ENCODE results near the gene RFX2.

Gene RFX2

DNA sequence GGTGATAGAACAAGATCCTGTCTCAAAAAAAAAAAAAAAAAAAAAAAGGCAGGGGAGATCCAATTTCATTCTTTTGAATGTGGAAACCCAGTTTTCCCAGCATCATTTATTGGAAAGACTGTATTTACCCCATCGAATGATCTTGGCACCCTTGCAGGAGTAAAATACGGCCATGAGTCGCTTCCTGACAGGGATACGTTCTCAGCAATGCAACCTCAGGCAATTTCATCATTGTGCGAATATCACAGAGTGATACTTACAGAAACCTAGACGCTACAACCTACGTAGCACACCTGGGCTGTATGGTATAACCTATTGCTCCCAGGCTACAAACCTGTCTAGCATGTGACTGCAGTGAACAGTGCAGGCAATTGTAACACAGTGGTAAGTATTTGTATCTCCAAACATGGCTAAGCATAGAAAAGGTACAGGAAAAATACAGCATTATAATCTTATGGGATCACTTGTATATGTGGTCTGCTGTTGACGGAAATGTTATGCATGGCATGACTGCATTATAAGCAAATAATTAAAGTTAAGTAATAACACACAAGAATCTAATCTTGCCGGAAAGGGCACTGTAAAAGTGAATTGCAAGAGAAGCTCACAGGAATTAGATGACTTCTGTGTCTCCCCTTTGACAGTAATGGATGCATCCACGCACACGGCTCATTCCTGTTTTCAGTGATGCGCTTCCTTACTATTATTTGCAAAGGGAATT is 24.1 kb downstream of the RFX2 start:
- H3K36me3 ChIP-seq (replicated peaks in 1 of 2; ENCODE audit: control insufficient read depth in 2 of 2, insufficient read depth in 2 of 2, low read length in 2 of 2) = no peaks in the 10 kb centered on the region
- H3K9ac ChIP-seq (ENCODE audit: low read depth, low read length, poor library complexity) = no peak overlapping the region
- DNase-seq (ENCODE audit: low spot score) = no peak
- H3K23ac ChIP-seq (ENCODE audit: low read depth, low read length, poor library complexity) = no peak overlapping the region
- H3K4me3 ChIP-seq (ENCODE audit: low read length in 2 of 2) = no peak overlapping the region
- no peak overlapping the region for H2BK12ac ChIP-seq (ENCODE audit: low read length)
- H3K14ac ChIP-seq (ENCODE audit: low read length) = no peak overlapping the region
- no peak overlapping the region for H2BK15ac ChIP-seq (ENCODE audit: low read length)
- H3K27ac ChIP-seq (replicated peaks; ENCODE audit: low read length) = no peak overlapping the region
- H3K4ac ChIP-seq (ENCODE audit: low read length) = no peak overlapping the region
- no peaks in the 10 kb centered on the region for H3K9me3 ChIP-seq (replicated peaks in 1 of 2; ENCODE audit: control insufficient read depth in 2 of 2, insufficient read depth in 1 of 2, low read depth in 1 of 2, low read length in 2 of 2)
- no peak overlapping the region for H2BK120ac ChIP-seq (ENCODE audit: low read depth, low read length)
- no peak overlapping the region for H3K4me2 ChIP-seq (ENCODE audit: insufficient read depth, low read length, poor library complexity, severe bottlenecking)
- H3K18ac ChIP-seq (ENCODE audit: low read length) = no peak overlapping the region
- no peak overlapping the region for H2BK5ac ChIP-seq (ENCODE audit: low read length)
- no peaks in the 10 kb centered on the region for H3K79me1 ChIP-seq (ENCODE audit: low read depth, low read length)
- H2AFZ ChIP-seq (ENCODE audit: low read length) = no peak overlapping the region
- H3K27me3 ChIP-seq (ENCODE audit: control insufficient read depth in 3 of 3, insufficient read depth in 3 of 3, low read depth in 1 of 3, low read length in 3 of 3) = no peaks in the 10 kb centered on the region
- H3K4me1 ChIP-seq (ENCODE audit: control insufficient read depth in 2 of 2, insufficient read depth in 1 of 2, low read depth in 1 of 2, low read length in 2 of 2) = peaks cover 12 to 25% of the 10 kb centered on the region in 2 donors
- WGBS, 2 donors (ENCODE audit: extremely low coverage in 2 of 2, insufficient read length in 2 of 2, insufficient replicate concordance in 1 of 2) = no CpG with 5 or more reads among the region's 12 CpGs
- H4K91ac ChIP-seq (ENCODE audit: low read depth, low read length, poor library complexity) = no peak overlapping the region
- no peak overlapping the region for H2AK5ac ChIP-seq (ENCODE audit: low read depth, low read length)
- H4K8ac ChIP-seq (ENCODE audit: low read depth, low read length) = no peak overlapping the region

GRCh38 chr19:6084821-6085220 is 25.5 kb downstream of the RFX2 start:
- H4K8ac ChIP-seq (ENCODE audit: low read depth, low read length) = no peak overlapping the region
- H3K79me1 ChIP-seq (ENCODE audit: low read depth, low read length) = no peaks in the 10 kb centered on the region
- H3K4me2 ChIP-seq (ENCODE audit: insufficient read depth, low read length, poor library complexity, severe bottlenecking) = no peak overlapping the region
- no peak overlapping the region for H2BK120ac ChIP-seq (ENCODE audit: low read depth, low read length)
- no peak overlapping the region for H2AFZ ChIP-seq (ENCODE audit: low read length)
- no peak overlapping the region for H3K4me3 ChIP-seq (ENCODE audit: low read length in 2 of 2)
- H3K4ac ChIP-seq (ENCODE audit: low read length) = no peak overlapping the region
- H3K27me3 ChIP-seq (ENCODE audit: control insufficient read depth in 3 of 3, insufficient read depth in 3 of 3, low read depth in 1 of 3, low read length in 3 of 3) = no peaks in the 10 kb centered on the region
- no peak overlapping the region for H3K27ac ChIP-seq (replicated peaks; ENCODE audit: low read length)
- no CpG with 5 or more reads among the region's 2 CpGs for WGBS, 2 donors (ENCODE audit: extremely low coverage in 2 of 2, insufficient read length in 2 of 2, insufficient replicate concordance in 1 of 2)
- no peak overlapping the region for H3K9ac ChIP-seq (ENCODE audit: low read depth, low read length, poor library complexity)
- no peak overlapping the region for H3K14ac ChIP-seq (ENCODE audit: low read length)
- no peak overlapping the region for H2BK15ac ChIP-seq (ENCODE audit: low read length)
- no peaks in the 10 kb centered on the region for H3K9me3 ChIP-seq (replicated peaks in 1 of 2; ENCODE audit: control insufficient read depth in 2 of 2, insufficient read depth in 1 of 2, low read depth in 1 of 2, low read length in 2 of 2)
- H2BK12ac ChIP-seq (ENCODE audit: low read length) = no peak overlapping the region
- no peak overlapping the region for H2BK5ac ChIP-seq (ENCODE audit: low read length)
- H3K4me1 ChIP-seq (ENCODE audit: control insufficient read depth in 2 of 2, insufficient read depth in 1 of 2, low read depth in 1 of 2, low read length in 2 of 2) = peaks cover 12 to 25% of the 10 kb centered on the region in 2 donors
- DNase-seq (ENCODE audit: low spot score) = no peak
- no peaks in the 10 kb centered on the region for H3K36me3 ChIP-seq (replicated peaks in 1 of 2; ENCODE audit: control insufficient read depth in 2 of 2, insufficient read depth in 2 of 2, low read length in 2 of 2)
- no peak overlapping the region for H2AK5ac ChIP-seq (ENCODE audit: low read depth, low read length)
- no peak overlapping the region for H3K23ac ChIP-seq (ENCODE audit: low read depth, low read length, poor library complexity)
- no peak overlapping the region for H4K91ac ChIP-seq (ENCODE audit: low read depth, low read length, poor library complexity)
- H3K18ac ChIP-seq (ENCODE audit: low read length) = no peak overlapping the region

DNA sequence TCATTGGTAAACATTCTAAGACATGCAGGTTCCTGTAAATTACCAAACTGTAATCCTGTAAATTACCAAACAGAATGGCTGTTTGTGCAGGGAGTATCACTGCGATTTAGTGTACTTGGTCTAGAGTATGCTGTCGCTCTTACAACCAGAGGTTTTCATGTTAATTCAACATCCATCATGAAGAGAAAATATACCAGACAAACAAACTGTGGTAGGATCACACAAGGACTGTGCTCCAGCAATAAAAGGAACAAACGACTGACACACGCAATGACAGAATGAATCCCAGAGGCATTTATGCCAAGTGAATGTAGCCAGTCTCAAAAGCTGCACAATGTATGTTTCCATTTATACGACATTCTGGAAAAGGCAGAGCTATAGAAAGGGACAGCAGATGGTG is 31.2 kb downstream of the RFX2 start:
- Histone ChIP-seq H4K8ac (ENCODE audit: low read depth, low read length) (no peak overlapping the region), H3K36me3 (replicated peaks in 1 of 2; ENCODE audit: control insufficient read depth in 2 of 2, insufficient read depth in 2 of 2, low read length in 2 of 2) (no peaks in the 10 kb centered on the region), H4K91ac (ENCODE audit: low read depth, low read length, poor library complexity) (no peak overlapping the region), H2BK12ac (ENCODE audit: low read length) (no peak overlapping the region), H3K9me3 (replicated peaks in 1 of 2; ENCODE audit: control insufficient read depth in 2 of 2, insufficient read depth in 1 of 2, low read depth in 1 of 2, low read length in 2 of 2) (no peaks in the 10 kb centered on the region), H2BK5ac (ENCODE audit: low read length) (no peak overlapping the region), H2BK120ac (ENCODE audit: low read depth, low read length) (no peak overlapping the region), H3K4me3 (ENCODE audit: low read length in 2 of 2) (no peak overlapping the region), H2AK5ac (ENCODE audit: low read depth, low read length) (no peak overlapping the region), H3K27me3 (ENCODE audit: control insufficient read depth in 3 of 3, insufficient read depth in 3 of 3, low read depth in 1 of 3, low read length in 3 of 3) (no peaks in the 10 kb centered on the region), H3K14ac (ENCODE audit: low read length) (no peak overlapping the region), H3K4me2 (ENCODE audit: insufficient read depth, low read length, poor library complexity, severe bottlenecking) (no peak overlapping the region), H3K79me1 (ENCODE audit: low read depth, low read length) (no peaks in the 10 kb centered on the region), H3K27ac (replicated peaks; ENCODE audit: low read length) (no peak overlapping the region), H3K4ac (ENCODE audit: low read length) (no peak overlapping the region), H2BK15ac (ENCODE audit: low read length) (no peak overlapping the region), H3K9ac (ENCODE audit: low read depth, low read length, poor library complexity) (no peak overlapping the region), H2AFZ (ENCODE audit: low read length) (no peak overlapping the region), H3K18ac (ENCODE audit: low read length) (no peak overlapping the region), H3K23ac (ENCODE audit: low read depth, low read length, poor library complexity) (no peak overlapping the region), H3K4me1 (ENCODE audit: control insufficient read depth in 2 of 2, insufficient read depth in 1 of 2, low read depth in 1 of 2, low read length in 2 of 2) (peaks cover 0 to 2% of the 10 kb centered on the region in 2 donors)
- no peak for DNase-seq (ENCODE audit: low spot score)
- WGBS, 2 donors (ENCODE audit: extremely low coverage in 2 of 2, insufficient read length in 2 of 2, insufficient replicate concordance in 1 of 2) = no CpG with 5 or more reads among the region's 5 CpGs

GRCh38 chr19:6078068-6078467 is 32.2 kb downstream of the RFX2 start:
- Histone ChIP-seq H3K27ac (replicated peaks; ENCODE audit: low read length) (no peak overlapping the region), H3K18ac (ENCODE audit: low read length) (no peak overlapping the region), H3K36me3 (replicated peaks in 1 of 2; ENCODE audit: control insufficient read depth in 2 of 2, insufficient read depth in 2 of 2, low read length in 2 of 2) (no peaks in the 10 kb centered on the region), H2BK15ac (ENCODE audit: low read length) (no peak overlapping the region), H3K4me1 (ENCODE audit: control insufficient read depth in 2 of 2, insufficient read depth in 1 of 2, low read depth in 1 of 2, low read length in 2 of 2) (peaks cover 0 to 2% of the 10 kb centered on the region in 2 donors), H3K4me2 (ENCODE audit: insufficient read depth, low read length, poor library complexity, severe bottlenecking) (no peak overlapping the region), H3K23ac (ENCODE audit: low read depth, low read length, poor library complexity) (no peak overlapping the region), H2AK5ac (ENCODE audit: low read depth, low read length) (no peak overlapping the region), H3K9ac (ENCODE audit: low read depth, low read length, poor library complexity) (no peak overlapping the region), H4K8ac (ENCODE audit: low read depth, low read length) (no peak overlapping the region), H3K4me3 (ENCODE audit: low read length in 2 of 2) (no peak overlapping the region), H3K27me3 (ENCODE audit: control insufficient read depth in 3 of 3, insufficient read depth in 3 of 3, low read depth in 1 of 3, low read length in 3 of 3) (no peaks in the 10 kb centered on the region), H3K9me3 (replicated peaks in 1 of 2; ENCODE audit: control insufficient read depth in 2 of 2, insufficient read depth in 1 of 2, low read depth in 1 of 2, low read length in 2 of 2) (no peaks in the 10 kb centered on the region), H3K14ac (ENCODE audit: low read length) (no peak overlapping the region), H2AFZ (ENCODE audit: low read length) (no peak overlapping the region), H2BK120ac (ENCODE audit: low read depth, low read length) (no peak overlapping the region), H4K91ac (ENCODE audit: low read depth, low read length, poor library complexity) (no peak overlapping the region), H2BK5ac (ENCODE audit: low read length) (no peak overlapping the region), H3K79me1 (ENCODE audit: low read depth, low read length) (no peaks in the 10 kb centered on the region), H2BK12ac (ENCODE audit: low read length) (no peak overlapping the region), H3K4ac (ENCODE audit: low read length) (no peak overlapping the region)
- DNase-seq (ENCODE audit: low spot score) = no peak
- WGBS, 2 donors (ENCODE audit: extremely low coverage in 2 of 2, insufficient read length in 2 of 2, insufficient replicate concordance in 1 of 2) = no CpG with 5 or more reads among the region's 4 CpGs
